H1 (cell line): ENCODE results near the gene GABRG3. TPM values are rescaled to one million over a fixed set of nuclear protein-coding genes. Genes with fewer than 3 reads are reported as not detected.
A peak's percentile ranks its signal among the peaks of the same experiment; 100 is the strongest.

Experiments used
- CTCF ChIA-PET: fragments of 300-600 bp; sonication (Branson Sonifier 250); formaldehyde crosslinking; loops from one replicate; lab custom pipeline; 2021; ENCODE audit not compliant: partially characterized antibody; lab: Charles Lee
- POLR2A ChIA-PET: fragments of 300-600 bp; sonication (Branson Sonifier 250); formaldehyde crosslinking; loops from one replicate; lab custom pipeline; 2021; ENCODE audit warnings: inconsistent platforms; ENCODE audit not compliant: partially characterized antibody; lab: Charles Lee
- DNase-seq, 2 experiments: peaks; one replicate each; pipeline versions ENCODE4 v3.0.0 to v3.0.0-alpha.2; 2010 to 2022; ENCODE audit warnings: low spot score in 2 of 2, low read depth in 1 of 2, mixed read lengths in 1 of 2
- FAIRE-seq: peaks from 2 replicates; lab custom pipeline; 2011; peaks lifted over from hg19 to GRCh38; lab: Jason Lieb, UNC
- H2AFZ ChIP-seq: 2 replicates; pipeline ENCODE4 v1.8.1; 2012; ENCODE audit warnings: low read length, inconsistent platforms
- H2AK5ac ChIP-seq: 2 replicates; pipeline ENCODE4 v1.6.1; 2013; ENCODE audit warnings: low read depth, low read length
- H2BK120ac ChIP-seq: replicated peaks from 2 replicates; pipeline ENCODE3; 2013; ENCODE audit warnings: low read depth, low read length, inconsistent platforms
- H2BK12ac ChIP-seq: 2 replicates; pipeline ENCODE4 v1.6.1; 2013; ENCODE audit warnings: low read depth, low read length
- H2BK15ac ChIP-seq: 2 replicates; pipeline ENCODE4 v1.6.1; 2013; ENCODE audit warnings: low read length
- H2BK20ac ChIP-seq: 2 replicates; pipeline ENCODE4 v1.6.1; 2013; ENCODE audit warnings: low read length
- H2BK5ac ChIP-seq: 2 replicates; pipeline ENCODE4 v1.6.1; 2013; ENCODE audit warnings: low read depth, low read length
- H3K14ac ChIP-seq: 2 replicates; pipeline ENCODE4 v1.6.1; 2013; ENCODE audit warnings: inconsistent platforms; ENCODE audit not compliant: insufficient read length
- H3K18ac ChIP-seq: 2 replicates; pipeline ENCODE4 v1.6.1; 2013; ENCODE audit warnings: low read length; ENCODE audit errors: extremely low read depth
- H3K23ac ChIP-seq: 2 replicates; pipeline ENCODE4 v1.6.1; 2013; ENCODE audit warnings: inconsistent platforms; ENCODE audit not compliant: insufficient read length
- H3K23me2 ChIP-seq: 2 replicates; pipeline ENCODE4 v1.6.1; 2013; ENCODE audit warnings: low read depth, low read length
- H3K27ac ChIP-seq: 2 replicates; pipeline ENCODE4 v1.6.1; 2011; ENCODE audit warnings: low read depth, low read length, inconsistent platforms
- H3K27me3 ChIP-seq, 4 experiments: replicated peaks in 1 of 4; 1 replicate in 1 of 4; 2 replicates in 3 of 4; pipeline versions ENCODE4 v1.6.1 to v1.8.1; 2011 to 2013; ENCODE audit warnings: low read length in 3 of 4, mild to moderate bottlenecking in 3 of 4, inconsistent platforms in 2 of 4, mixed read lengths in 2 of 4, moderate library complexity in 1 of 4; ENCODE audit not compliant: control insufficient read depth in 3 of 4, insufficient read depth in 3 of 4; ENCODE audit errors: extremely low read depth in 1 of 4
- H3K36me3 ChIP-seq, 4 experiments: 2 replicates each; pipeline versions ENCODE4 v1.6.1 to v1.8.1; 2011 to 2013; ENCODE audit warnings: mild to moderate bottlenecking in 4 of 4, low read length in 3 of 4, moderate library complexity in 2 of 4, control low read depth in 1 of 4, inconsistent platforms in 1 of 4; ENCODE audit not compliant: insufficient read depth in 4 of 4, control insufficient read depth in 2 of 4
- H3K4ac ChIP-seq: replicated peaks from 2 replicates; pipeline ENCODE3; 2013; ENCODE audit warnings: low read length, low read depth, mixed read lengths, inconsistent platforms; ENCODE audit not compliant: insufficient read length
- H3K4me1 ChIP-seq, 4 experiments: replicated peaks in 1 of 4; 1 replicate in 1 of 4; 2 replicates in 3 of 4; pipeline versions ENCODE4 v1.6.1 to v1.8.1; 2011 to 2013; ENCODE audit warnings: low read length in 3 of 4, inconsistent platforms in 2 of 4, mixed read lengths in 1 of 4; ENCODE audit not compliant: insufficient read depth in 4 of 4, control insufficient read depth in 3 of 4
- H3K4me2 ChIP-seq, 2 experiments: 2 replicates each; pipeline versions ENCODE4 v1.6.1 to v1.8.1; 2011 to 2013; ENCODE audit warnings: low read depth in 2 of 2, low read length in 2 of 2, control low read depth in 1 of 2, inconsistent platforms in 1 of 2, mild to moderate bottlenecking in 1 of 2; ENCODE audit not compliant: insufficient read depth in 1 of 2
- H3K4me3 ChIP-seq, 4 experiments: fragments of 200-600, 300-600 bp in 1 of 4; sonication (generic), shearing (Covaris generic), sonication (Bioruptor Twin) in 1 of 4; 2 replicates each; pipeline versions ENCODE4 v1.5.1 to v1.8.1; 2011 to 2016; ENCODE audit warnings: low read length in 4 of 4, low read depth in 3 of 4, control low read depth in 2 of 4, inconsistent platforms in 2 of 4, mild to moderate bottlenecking in 2 of 4, mixed read lengths in 1 of 4, moderate library complexity in 1 of 4; ENCODE audit not compliant: insufficient read depth in 2 of 4; ENCODE audit errors: extremely low read depth in 1 of 4
- H3K56ac ChIP-seq: replicated peaks from 2 replicates; pipeline ENCODE3; 2013; ENCODE audit warnings: low read depth, mild to moderate bottlenecking, mixed read lengths, low read length, inconsistent platforms; ENCODE audit not compliant: insufficient read length
- H3K79me1 ChIP-seq: 2 replicates; pipeline ENCODE4 v1.6.1; 2013; ENCODE audit warnings: low read depth, low read length, control low read depth
- H3K79me2 ChIP-seq, 2 experiments: 2 replicates each; pipeline versions ENCODE4 v1.6.1 to v1.8.1; 2012 to 2013; ENCODE audit warnings: low read length in 2 of 2, mild to moderate bottlenecking in 2 of 2, inconsistent platforms in 1 of 2; ENCODE audit not compliant: insufficient read depth in 2 of 2, control insufficient read depth in 1 of 2
- H3K9ac ChIP-seq, 4 experiments: replicated peaks in 1 of 4; 1 replicate in 1 of 4; 2 replicates in 3 of 4; pipeline versions ENCODE4 v1.6.1 to v1.8.1; 2011 to 2013; ENCODE audit warnings: low read depth in 3 of 4, low read length in 3 of 4, control low read depth in 2 of 4, mild to moderate bottlenecking in 2 of 4, moderate library complexity in 2 of 4, inconsistent platforms in 1 of 4; ENCODE audit errors: extremely low read depth in 1 of 4
- H3K9me3 ChIP-seq, 2 experiments: 2 replicates each; pipeline versions ENCODE4 v1.6.1 to v1.8.1; 2012 to 2013; ENCODE audit warnings: mild to moderate bottlenecking in 2 of 2, moderate library complexity in 2 of 2, control low read depth in 1 of 2, inconsistent platforms in 1 of 2, low read depth in 1 of 2, low read length in 1 of 2, mixed read lengths in 1 of 2; ENCODE audit not compliant: insufficient read depth in 2 of 2
- H4K20me1 ChIP-seq, 2 experiments: replicated peaks in 1 of 2; 2 replicates each; pipeline versions ENCODE3 to v1.8.1; 2011 to 2013; ENCODE audit warnings: inconsistent platforms in 2 of 2, low read length in 2 of 2, mild to moderate bottlenecking in 1 of 2; ENCODE audit not compliant: insufficient read depth in 2 of 2, control insufficient read depth in 1 of 2
- H4K5ac ChIP-seq: 2 replicates; pipeline ENCODE4 v1.6.1; 2013; ENCODE audit warnings: low read length, low read depth, mixed read lengths, inconsistent platforms; ENCODE audit not compliant: insufficient read length
- H4K8ac ChIP-seq: 2 replicates; pipeline ENCODE4 v1.8.0; 2013; ENCODE audit warnings: mild to moderate bottlenecking, moderate library complexity, low read length, inconsistent platforms; ENCODE audit not compliant: insufficient read depth; ENCODE audit errors: extremely low read depth
- H4K91ac ChIP-seq: replicated peaks from 2 replicates; pipeline ENCODE3; 2013; ENCODE audit warnings: low read length, mixed read lengths, inconsistent platforms; ENCODE audit not compliant: insufficient read length
- ASH2L ChIP-seq: fragments of 200-600, 300-600 bp; sonication (generic); IDR thresholded peaks from one replicate; pipeline ENCODE4 v1.7.1; 2017; ENCODE audit warnings: low read length
- EGR1 ChIP-seq: IDR thresholded peaks from 2 replicates; pipeline ENCODE4 v1.6.1; 2011; ENCODE audit warnings: low read depth, low read length, borderline replicate concordance
- NRF1 ChIP-seq: IDR thresholded peaks from 2 replicates; pipeline ENCODE4 v1.6.1; 2011; ENCODE audit warnings: mild to moderate bottlenecking, low read depth, low read length, improper control_type of control experiment
- RNF2 ChIP-seq: fragments of 200-900, 300-1000 bp; sonication (generic); IDR thresholded peaks from 2 replicates; pipeline ENCODE4 v1.7.1; 2016; ENCODE audit warnings: borderline replicate concordance, low read depth, mild to moderate bottlenecking, antibody characterized with exemption, low read length; ENCODE audit not compliant: poor library complexity, severe bottlenecking; ENCODE audit errors: missing control alignments
- SAP30 ChIP-seq: fragments of 300-600 bp; sonication (generic); IDR thresholded peaks from 2 replicates; pipeline ENCODE4 v1.7.1; 2012; ENCODE audit warnings: low read length, moderate library complexity, mild to moderate bottlenecking, inconsistent platforms; ENCODE audit not compliant: insufficient read depth, insufficient replicate concordance
- TAF1 ChIP-seq: IDR thresholded peaks from 2 replicates; pipeline ENCODE4 v1.6.1; 2011; ENCODE audit warnings: mild to moderate bottlenecking, low read depth, low read length
- WGBS, 2 experiments: shearing (Covaris generic) in 1 of 2; methylation state at CpG; one replicate each; pipeline versions ENCODE4 v1.1.6 to v1.1.7; 2013 to 2015; ENCODE audit warnings: low lambda C conversion rate in 2 of 2, mixed read lengths in 2 of 2, inconsistent platforms in 1 of 2, low coverage in 1 of 2, missing lambda C conversion rate in 1 of 2; ENCODE audit not compliant: insufficient replicate concordance in 2 of 2, insufficient coverage in 1 of 2, insufficient read length in 1 of 2; ENCODE audit errors: extremely low coverage in 1 of 2, missing lambda C conversion rate in 1 of 2; 5-methylcytosine and 5-hydroxymethylcytosine counted together
- polyA plus RNA-seq, 7 experiments: library from polyadenylated mRNA; depleted of rRNA in 3 of 7; stranded (reverse) in 5 of 7; unstranded in 2 of 7; fragments of >200 nt in 5 of 7; fragments of 200-250 nt in 2 of 7; gene quantifications; 1 replicate in 5 of 7; 2 replicates in 1 of 7; 4 replicates in 1 of 7; pipeline versions ENCODE4 v1.2.1 to v1.2.3, GENCODE V29; 2011 to 2013; ENCODE audit warnings: missing spikeins in 2 of 7, mixed read lengths in 2 of 7
- total RNA-seq: library from RNA; stranded (reverse); fragmentation: NEBNext Ultra II Directional; extraction: Animal tissue kit (Norgen Biotek cat#: 25700); gene quantifications from 2 replicates; pipeline ENCODE4 v1.2.1, GENCODE V29; 2021
- TF ChIP-seq, protein P1 (sequence below): IDR thresholded peaks from 2 replicates; pipeline ENCODE4 v1.6.1; 2012; ENCODE audit warnings: low read length, inconsistent platforms
- TF ChIP-seq, protein P2 (sequence below): IDR thresholded peaks from 2 replicates; pipeline ENCODE4 v1.6.1; 2011; ENCODE audit warnings: low read length, improper control_type of control experiment

The GABRG3 gene
- total and polyA plus RNA-seq, 2 of the 8 experiments (the other 6 are each of a cell fraction or from before 2014, with no cell fraction given), result 0.17 to 0.80 TPM

DNA sequence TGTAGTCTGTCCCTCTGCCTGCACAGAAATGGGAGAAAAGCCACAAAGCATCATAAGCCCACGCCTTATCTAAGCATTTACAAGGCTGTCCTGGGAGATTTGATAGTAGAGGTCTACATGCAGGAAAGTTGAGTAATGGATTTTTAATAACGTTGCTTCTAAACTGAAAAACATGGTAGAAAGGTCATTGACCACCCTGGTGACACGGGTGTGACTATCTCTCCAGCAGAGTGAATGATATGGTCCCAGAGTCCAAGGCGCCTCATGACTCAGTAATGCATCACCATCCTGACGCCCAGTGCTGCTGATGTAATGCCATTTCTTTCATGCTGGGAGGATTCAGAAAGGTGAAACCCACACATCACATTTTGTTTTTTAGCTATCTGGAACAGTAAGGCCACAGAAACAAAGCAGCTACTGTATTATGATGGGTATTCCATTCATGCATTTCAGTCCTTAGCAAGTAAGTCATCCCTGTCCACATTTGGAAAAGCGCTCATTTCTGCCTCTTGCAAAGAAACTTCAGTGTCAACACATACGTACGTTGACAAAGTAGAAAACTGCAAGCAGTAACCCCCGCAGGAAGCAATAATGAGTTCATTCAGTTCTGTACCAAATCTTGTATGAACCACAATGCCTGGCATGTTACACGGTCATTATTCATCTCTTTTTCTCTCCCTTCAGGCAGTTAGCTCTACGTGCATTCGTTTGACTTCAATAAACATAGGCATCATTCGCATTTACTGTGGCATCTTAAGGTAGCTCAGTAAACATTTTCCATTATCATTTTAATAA, 483.5 kb downstream of the GABRG3 start:
- Histone ChIP-seq H3K14ac (no peak overlapping the region), H3K9me3 (no peaks in the 10 kb centered on the region), H4K5ac (no peak overlapping the region), H3K27ac (no peak overlapping the region), H2AFZ (0 out of 2 replicates have a peak overlapping the region, but pooled peaks have one; percentile 5), H4K91ac (no peak overlapping the region), H3K18ac (no peak overlapping the region), H2BK120ac (no peak overlapping the region), H3K4ac (no peak overlapping the region), H3K23ac (no peak overlapping the region), H3K27me3 (no peaks in the 10 kb centered on the region), H3K79me1 (no peaks in the 10 kb centered on the region), H4K8ac (no peak overlapping the region), H3K23me2 (peaks cover 5% of the 10 kb centered on the region; the same call in 1 of the 2 replicates), H3K36me3 (no peaks in the 10 kb centered on the region), H3K56ac (no peak overlapping the region), H3K4me2 (no peak overlapping the region), H3K9ac (no peak overlapping the region; a peak in 1 of 7 replicates), H3K4me1 (peaks cover 0 to 3% (median under 1%) of the 10 kb centered on the region in 4 experiments; a peak in 1 of 7 replicates), H2BK20ac (no peak overlapping the region), H3K79me2 (no peaks in the 10 kb centered on the region), H2BK15ac (no peak overlapping the region), H2BK12ac (no peak overlapping the region), H3K4me3 (no peak overlapping the region), H2AK5ac (no peak overlapping the region), H2BK5ac (no peak overlapping the region), H4K20me1 (peaks cover 0 to 2% of the 10 kb centered on the region in 2 experiments)
- no peak for FAIRE-seq
- no peak for DNase-seq
- CTCF ChIA-PET, result interaction anchor here (0.6 kb wide), 1 partner anchor 107 kb away, joined by 3 read pairs; no protein-coding TSS in a partner anchor
- WGBS, 2 experiments, result 91% methylated on average over 13 of the region's 13 CpGs; no CpG with 5 or more reads in 1 of the 2 experiments
- POLR2A ChIA-PET, result interaction anchor here (0.6 kb wide), 1 partner anchor 282 kb away, joined by 3 read pairs; no protein-coding TSS in a partner anchor
- TF ChIP-seq, protein P1, sequence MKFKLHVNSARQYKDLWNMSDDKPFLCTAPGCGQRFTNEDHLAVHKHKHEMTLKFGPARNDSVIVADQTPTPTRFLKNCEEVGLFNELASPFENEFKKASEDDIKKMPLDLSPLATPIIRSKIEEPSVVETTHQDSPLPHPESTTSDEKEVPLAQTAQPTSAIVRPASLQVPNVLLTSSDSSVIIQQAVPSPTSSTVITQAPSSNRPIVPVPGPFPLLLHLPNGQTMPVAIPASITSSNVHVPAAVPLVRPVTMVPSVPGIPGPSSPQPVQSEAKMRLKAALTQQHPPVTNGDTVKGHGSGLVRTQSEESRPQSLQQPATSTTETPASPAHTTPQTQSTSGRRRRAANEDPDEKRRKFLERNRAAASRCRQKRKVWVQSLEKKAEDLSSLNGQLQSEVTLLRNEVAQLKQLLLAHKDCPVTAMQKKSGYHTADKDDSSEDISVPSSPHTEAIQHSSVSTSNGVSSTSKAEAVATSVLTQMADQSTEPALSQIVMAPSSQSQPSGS, result no peak
- TF ChIP-seq EGR1, result no peak
- no peak for TF ChIP-seq SAP30
- no peak for TF ChIP-seq ASH2L
- no peak for TF ChIP-seq RNF2
- TF ChIP-seq NRF1, result no peak
- no peak for TF ChIP-seq TAF1
- TF ChIP-seq, protein P2, sequence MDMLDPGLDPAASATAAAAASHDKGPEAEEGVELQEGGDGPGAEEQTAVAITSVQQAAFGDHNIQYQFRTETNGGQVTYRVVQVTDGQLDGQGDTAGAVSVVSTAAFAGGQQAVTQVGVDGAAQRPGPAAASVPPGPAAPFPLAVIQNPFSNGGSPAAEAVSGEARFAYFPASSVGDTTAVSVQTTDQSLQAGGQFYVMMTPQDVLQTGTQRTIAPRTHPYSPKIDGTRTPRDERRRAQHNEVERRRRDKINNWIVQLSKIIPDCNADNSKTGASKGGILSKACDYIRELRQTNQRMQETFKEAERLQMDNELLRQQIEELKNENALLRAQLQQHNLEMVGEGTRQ, result no peak
